ENCODE data around the gene PIP5KL1. TPM values are rescaled to one million over a fixed set of nuclear protein-coding genes. Genes with fewer than 3 reads are reported as not detected.

Gene PIP5KL1
- total RNA-seq, 6 experiments from 2014 or later, result 1.7 to 3.1 (median 2.1) TPM

- H3K27me3 Mint-ChIP-seq (ENCODE audit: insufficient read depth), result peaks cover 3% of the 10 kb centered on the region
- H3K9me3 Mint-ChIP-seq, result no peaks in the 10 kb centered on the region
- peak overlapping the region; percentile 88 for H3K27ac Mint-ChIP-seq
- H3K4me3 Mint-ChIP-seq, result peak overlapping the region; percentile 72
- TF ChIP-seq, protein P1, sequence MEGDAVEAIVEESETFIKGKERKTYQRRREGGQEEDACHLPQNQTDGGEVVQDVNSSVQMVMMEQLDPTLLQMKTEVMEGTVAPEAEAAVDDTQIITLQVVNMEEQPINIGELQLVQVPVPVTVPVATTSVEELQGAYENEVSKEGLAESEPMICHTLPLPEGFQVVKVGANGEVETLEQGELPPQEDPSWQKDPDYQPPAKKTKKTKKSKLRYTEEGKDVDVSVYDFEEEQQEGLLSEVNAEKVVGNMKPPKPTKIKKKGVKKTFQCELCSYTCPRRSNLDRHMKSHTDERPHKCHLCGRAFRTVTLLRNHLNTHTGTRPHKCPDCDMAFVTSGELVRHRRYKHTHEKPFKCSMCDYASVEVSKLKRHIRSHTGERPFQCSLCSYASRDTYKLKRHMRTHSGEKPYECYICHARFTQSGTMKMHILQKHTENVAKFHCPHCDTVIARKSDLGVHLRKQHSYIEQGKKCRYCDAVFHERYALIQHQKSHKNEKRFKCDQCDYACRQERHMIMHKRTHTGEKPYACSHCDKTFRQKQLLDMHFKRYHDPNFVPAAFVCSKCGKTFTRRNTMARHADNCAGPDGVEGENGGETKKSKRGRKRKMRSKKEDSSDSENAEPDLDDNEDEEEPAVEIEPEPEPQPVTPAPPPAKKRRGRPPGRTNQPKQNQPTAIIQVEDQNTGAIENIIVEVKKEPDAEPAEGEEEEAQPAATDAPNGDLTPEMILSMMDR (IDR thresholded peaks at IDR 0.05), result no peak
- H3K36me3 Mint-ChIP-seq (ENCODE audit: low read depth), result no peaks in the 10 kb centered on the region
- peaks cover 79% of the 10 kb centered on the region for H3K4me1 Mint-ChIP-seq (ENCODE audit: low read depth)
- DNase-seq, result no peak
Measured at GRCh38 chr9:127965953-127966352, 35.4 kb upstream of the PIP5KL1 start.

- no peak for DNase-seq
- Mint-ChIP-seq H3K27ac (no peak overlapping the region), H3K36me3 (ENCODE audit: low read depth) (peaks cover 7% of the 10 kb centered on the region), H3K9me3 (no peaks in the 10 kb centered on the region), H3K4me3 (no peak overlapping the region), H3K4me1 (ENCODE audit: low read depth) (peaks cover 55% of the 10 kb centered on the region), H3K27me3 (ENCODE audit: insufficient read depth) (peaks cover 2% of the 10 kb centered on the region)
- TF ChIP-seq, protein P1 (IDR thresholded peaks at IDR 0.05), result no peak
Measured at GRCh38 chr9:127963359-127964064, 32.9 kb upstream of the PIP5KL1 start.

DNA sequence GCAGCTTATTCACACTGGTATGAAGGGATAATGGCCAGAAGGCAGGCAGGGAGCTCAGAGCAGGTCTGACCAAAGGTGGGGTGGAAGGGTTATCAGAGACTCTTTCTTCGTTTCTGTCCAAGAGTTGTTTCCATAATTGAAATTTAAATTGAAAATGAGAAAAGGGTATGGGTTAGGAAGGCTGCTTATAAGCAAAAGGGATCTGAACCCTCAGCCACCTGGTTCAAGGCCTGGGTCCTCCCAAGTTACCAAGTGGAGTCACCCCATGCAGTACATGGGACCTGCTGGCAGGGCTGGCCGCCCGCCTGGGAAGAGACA lies 32.4 kb upstream of the PIP5KL1 start:
- no peaks in the 10 kb centered on the region for H3K9me3 Mint-ChIP-seq
- H3K4me3 Mint-ChIP-seq, result no peak overlapping the region
- TF ChIP-seq, protein P1 (IDR thresholded peaks at IDR 0.05), result no peak
- H3K27me3 Mint-ChIP-seq (ENCODE audit: insufficient read depth), result peaks cover 2% of the 10 kb centered on the region
- no peak for DNase-seq
- H3K27ac Mint-ChIP-seq, result no peak overlapping the region
- peaks cover 49% of the 10 kb centered on the region for H3K4me1 Mint-ChIP-seq (ENCODE audit: low read depth)
- H3K36me3 Mint-ChIP-seq (ENCODE audit: low read depth), result peaks cover 8% of the 10 kb centered on the region

GRCh38 chr9:127962278-127962677 lies 31.7 kb upstream of the PIP5KL1 start:
- no peak for DNase-seq
- TF ChIP-seq, protein P1 (IDR thresholded peaks at IDR 0.05), result no peak
- Mint-ChIP-seq H3K4me3 (no peak overlapping the region), H3K27ac (no peak overlapping the region), H3K9me3 (no peaks in the 10 kb centered on the region), H3K4me1 (ENCODE audit: low read depth) (peaks cover 42% of the 10 kb centered on the region), H3K27me3 (ENCODE audit: insufficient read depth) (no peaks in the 10 kb centered on the region; the same call in 1 of the 2 replicates), H3K36me3 (ENCODE audit: low read depth) (peaks cover 8% of the 10 kb centered on the region)

DNA sequence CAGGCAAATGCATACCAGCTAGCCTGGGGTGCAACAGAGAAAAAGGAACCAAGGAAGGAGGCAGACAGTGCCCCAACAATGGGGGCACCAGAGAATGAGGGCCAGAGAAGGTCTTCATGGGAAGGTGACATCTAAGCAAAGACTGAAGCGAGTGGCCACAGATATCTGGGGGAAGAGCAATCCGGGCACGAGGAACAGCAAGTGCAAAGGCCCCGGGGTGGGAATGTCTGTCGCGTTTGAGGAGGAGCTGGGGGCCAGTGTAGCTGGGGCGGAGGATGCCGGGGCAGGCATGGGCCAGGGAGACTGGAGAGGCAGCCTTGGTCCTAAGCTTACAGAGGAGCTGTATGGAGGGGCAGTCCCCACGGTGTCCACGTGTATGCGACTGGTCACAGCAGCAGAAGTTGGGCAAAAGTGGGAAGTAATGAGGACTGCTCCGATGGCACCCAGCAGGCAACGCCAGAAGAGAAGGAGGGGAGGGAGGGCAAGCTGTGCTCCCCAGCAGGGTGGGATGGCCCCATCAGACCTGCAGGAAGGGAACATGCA lies 31.1 kb upstream of the PIP5KL1 start:
- no peak for DNase-seq
- Mint-ChIP-seq H3K9me3 (no peaks in the 10 kb centered on the region), H3K4me3 (no peak overlapping the region), H3K27ac (no peak overlapping the region; the same call in 1 of the 2 replicates), H3K4me1 (ENCODE audit: low read depth) (peaks cover 36% of the 10 kb centered on the region), H3K27me3 (ENCODE audit: insufficient read depth) (no peaks in the 10 kb centered on the region; the same call in 1 of the 2 replicates), H3K36me3 (ENCODE audit: low read depth) (peaks cover 8% of the 10 kb centered on the region)
- TF ChIP-seq, protein P1 (IDR thresholded peaks at IDR 0.05), result no peak
